ENCODE measurements around the gene DHCR24. TPM values are rescaled to one million over a fixed set of nuclear protein-coding genes. Genes with fewer than 3 reads are reported as not detected.

The DHCR24 gene
- total RNA-seq, 1 donor from 2014 or later: 103 TPM

DNA sequence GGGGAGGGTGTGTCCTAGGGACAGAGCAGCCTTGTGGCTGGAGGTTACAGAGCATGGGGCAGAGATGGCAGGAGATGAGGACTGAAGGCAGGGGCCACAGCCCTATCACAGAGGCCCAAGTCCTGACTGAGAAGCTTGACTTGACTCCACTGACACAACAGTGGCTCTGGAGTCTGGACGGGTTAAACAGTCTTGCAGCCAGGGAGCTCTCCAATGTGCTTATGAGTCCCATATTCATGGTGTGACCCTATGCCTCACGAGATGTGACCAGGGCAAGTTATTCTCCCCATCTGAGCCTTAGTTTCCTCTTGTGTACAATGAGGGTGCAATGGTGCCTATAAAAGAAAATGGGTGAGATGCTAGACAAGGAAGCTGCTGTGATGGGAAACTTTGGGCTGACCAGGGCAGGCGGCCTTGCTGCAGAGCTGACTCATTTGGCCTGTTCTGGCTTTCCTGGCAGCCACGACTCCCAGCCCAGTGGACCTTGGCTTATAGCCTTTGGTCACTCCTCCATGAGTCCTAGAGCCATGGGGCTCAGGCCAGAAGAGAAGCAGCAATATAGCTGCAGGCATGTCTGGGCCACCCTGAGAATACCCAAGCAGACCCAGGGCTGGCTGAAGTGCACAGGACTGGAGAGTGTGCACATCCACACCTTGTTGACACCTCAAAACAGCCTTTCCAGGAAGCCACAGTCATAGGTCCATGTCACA, 83.1 kb downstream of the DHCR24 start:
- no peak for DNase-seq (ENCODE audit: low read depth in 2 of 2)

DNA sequence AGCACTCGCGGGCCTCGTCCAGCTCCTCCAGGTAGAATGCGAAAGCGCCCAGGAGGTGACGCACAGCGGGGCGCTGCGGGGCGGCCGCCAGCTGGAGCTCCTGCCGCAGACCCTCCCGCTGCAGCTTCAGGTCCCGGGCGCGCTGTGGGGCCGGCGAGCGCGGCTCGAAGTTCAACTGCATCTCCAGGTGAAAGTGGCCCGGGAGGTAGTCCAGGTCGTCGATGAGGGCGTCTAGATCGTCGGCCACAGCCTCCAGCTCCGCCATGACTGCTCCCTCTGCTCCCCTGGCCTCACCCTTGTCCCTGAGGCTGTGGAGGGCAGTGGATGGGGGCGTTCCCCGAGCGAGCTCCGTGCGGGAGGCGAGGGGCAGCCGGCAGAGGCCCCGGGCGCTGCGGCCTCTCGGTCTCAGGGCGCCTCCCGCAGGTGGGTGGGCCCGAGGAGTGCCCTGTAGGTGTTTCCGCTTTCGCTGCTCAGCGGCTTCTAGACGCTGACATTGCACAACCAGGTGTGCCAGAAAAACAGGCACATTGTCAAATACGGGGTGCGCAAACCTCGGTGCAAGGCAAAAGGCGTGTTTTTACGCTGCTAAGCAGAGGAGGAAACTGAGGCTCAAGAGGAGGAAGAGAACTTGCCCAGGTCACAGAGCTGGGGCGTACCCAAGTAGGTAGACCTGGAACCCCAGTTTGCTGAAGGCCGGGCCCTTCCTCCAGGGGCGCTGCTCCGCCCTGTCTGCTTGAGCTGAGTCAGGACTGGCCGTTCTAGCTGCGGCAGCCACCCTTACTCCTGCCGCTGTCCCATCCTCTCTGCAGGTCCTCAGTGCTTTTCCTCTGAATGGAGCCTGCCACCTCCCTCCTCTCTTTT, 85.9 kb downstream of the DHCR24 start, which contains the start of gene TTC22:
Gene TTC22 (minus strand): TSS at position 425 of the 861 bp plus-strand sequence. CDS start 160 bp downstream, at position 265.
- DNase-seq (ENCODE audit: low read depth in 2 of 2): no peak

DNA sequence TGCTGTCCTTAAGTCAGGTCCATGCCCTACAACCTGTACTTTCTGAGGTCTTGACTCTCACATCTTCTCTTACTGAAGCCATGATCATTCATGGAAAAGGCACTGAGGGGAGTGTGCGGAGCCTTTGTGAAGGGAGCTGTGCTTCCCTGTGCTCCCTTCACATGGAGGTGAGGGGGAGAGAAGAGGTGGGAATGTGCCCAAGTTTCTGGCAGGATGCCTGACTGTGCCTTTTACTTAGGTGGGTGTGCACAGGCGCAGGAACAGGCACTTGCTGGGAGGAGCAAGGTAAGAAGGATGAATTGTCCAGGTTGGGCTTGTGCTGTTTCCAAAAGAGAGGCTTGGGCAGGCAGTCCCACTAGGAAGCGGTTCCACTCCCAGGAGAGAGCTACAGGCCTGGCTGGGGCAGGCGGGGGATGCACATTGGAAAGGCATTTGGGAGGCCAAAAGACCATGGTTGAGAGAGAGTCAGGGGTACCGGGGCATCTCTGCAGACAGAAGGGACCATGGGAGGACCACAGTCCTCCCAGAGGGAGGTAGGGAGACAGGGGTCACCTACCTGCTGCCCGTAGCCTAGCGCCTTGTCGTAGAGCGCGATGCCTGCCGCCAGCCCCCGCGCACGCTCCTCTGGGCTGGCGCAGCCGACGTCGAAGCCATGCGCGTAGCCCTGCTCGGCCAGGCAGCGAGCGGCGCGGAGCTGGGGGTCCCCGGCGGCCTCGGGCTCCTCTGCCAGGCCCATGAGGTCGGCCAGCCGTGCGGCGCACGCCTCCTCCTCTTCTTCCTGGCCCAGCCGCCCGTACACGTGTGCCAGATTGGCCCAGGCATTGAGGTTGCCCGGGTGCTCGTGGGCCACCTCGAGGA, 86.7 kb downstream of the DHCR24 start:
- no peak for DNase-seq (ENCODE audit: low read depth in 2 of 2)

Other genes with a start within 250 kb of the DHCR24 start
- under 0.01 and 0.13 TPM in 2 replicates for gene MROH7, start 245.4 kb downstream of the DHCR24 start, total RNA-seq
- 10.1 and 13.8 TPM in 2 replicates for gene TTC4, start 171.3 kb downstream of the DHCR24 start, total RNA-seq
- gene PARS2, start 122.7 kb downstream of the DHCR24 start, total RNA-seq: 3.1 and 4.0 TPM in 2 replicates
- not detected in 2 replicates for gene TTC22, start 85.9 kb downstream of the DHCR24 start, total RNA-seq
- under 0.01 and 0.25 TPM in 2 replicates for gene TMEM61, start 93.4 kb upstream of the DHCR24 start, total RNA-seq
- gene BSND, start 111.7 kb upstream of the DHCR24 start, total RNA-seq: under 0.01 TPM in 1 of 2 replicates, not detected in the other
- under 0.01 and 0.26 TPM in 2 replicates for gene PCSK9, start 152.4 kb upstream of the DHCR24 start, total RNA-seq